ENCODE data around the gene NFKB1.

GRCh38 chr4:102578819-102579218 lies 77.7 kb downstream of the NFKB1 start:
- TF ChIP-seq EZH2phosphoT487 (conservative IDR thresholded peaks at IDR 0.05; ENCODE audit: low read length) = no peak
- TF ChIP-seq, protein P1, sequence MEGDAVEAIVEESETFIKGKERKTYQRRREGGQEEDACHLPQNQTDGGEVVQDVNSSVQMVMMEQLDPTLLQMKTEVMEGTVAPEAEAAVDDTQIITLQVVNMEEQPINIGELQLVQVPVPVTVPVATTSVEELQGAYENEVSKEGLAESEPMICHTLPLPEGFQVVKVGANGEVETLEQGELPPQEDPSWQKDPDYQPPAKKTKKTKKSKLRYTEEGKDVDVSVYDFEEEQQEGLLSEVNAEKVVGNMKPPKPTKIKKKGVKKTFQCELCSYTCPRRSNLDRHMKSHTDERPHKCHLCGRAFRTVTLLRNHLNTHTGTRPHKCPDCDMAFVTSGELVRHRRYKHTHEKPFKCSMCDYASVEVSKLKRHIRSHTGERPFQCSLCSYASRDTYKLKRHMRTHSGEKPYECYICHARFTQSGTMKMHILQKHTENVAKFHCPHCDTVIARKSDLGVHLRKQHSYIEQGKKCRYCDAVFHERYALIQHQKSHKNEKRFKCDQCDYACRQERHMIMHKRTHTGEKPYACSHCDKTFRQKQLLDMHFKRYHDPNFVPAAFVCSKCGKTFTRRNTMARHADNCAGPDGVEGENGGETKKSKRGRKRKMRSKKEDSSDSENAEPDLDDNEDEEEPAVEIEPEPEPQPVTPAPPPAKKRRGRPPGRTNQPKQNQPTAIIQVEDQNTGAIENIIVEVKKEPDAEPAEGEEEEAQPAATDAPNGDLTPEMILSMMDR (IDR thresholded peaks at IDR 0.05; ENCODE audit: insufficient read depth, low read length, poor library complexity, severe bottlenecking) = no peak

All from SU-DHL-6 (cell line).